Fibroblast of pulmonary artery (primary cell): ENCODE data around the gene TMEM59L.

ENCODE experiments used
- DNase-seq: peaks from one replicate; pipeline ENCODE4 v3.0.0-alpha.2; 2010; ENCODE audit warnings: low read depth
- H3K4me3 ChIP-seq: replicated peaks from 2 replicates; pipeline ENCODE4 v1.5.1; 2011; ENCODE audit warnings: low read depth, mild to moderate bottlenecking, control low read depth, low read length, moderate library complexity
- CTCF ChIP-seq: IDR thresholded peaks from 2 replicates; pipeline ENCODE4 v1.5.1; 2011; ENCODE audit warnings: mild to moderate bottlenecking, control low read depth, low read length, inconsistent platforms; ENCODE audit errors: missing control alignments

The TMEM59L gene

GRCh38 chr19:18612772-18613588 lies at the start of gene TMEM59L:
Gene TMEM59L, plus strand, starts transcription at chr19:18612870. Its CDS starts 89 bp downstream, at chr19:18612959.
- H3K4me3 ChIP-seq, result peak within 1 kb of the TSS; percentile 14
- DNase-seq, result no peak
- TF ChIP-seq CTCF, result no peak

GRCh38 chr19:18566953-18567352 lies 45.7 kb upstream of the TMEM59L start:
- TF ChIP-seq CTCF, result no peak
- H3K4me3 ChIP-seq, result no peak overlapping the region
- DNase-seq, result no peak

- no peak overlapping the region for H3K4me3 ChIP-seq
- DNase-seq, result no peak
- TF ChIP-seq CTCF, result no peak
Measured at GRCh38 chr19:18568367-18568766, 44.3 kb upstream of the TMEM59L start.

GRCh38 chr19:18571564-18572344 lies 40.9 kb upstream of the TMEM59L start, which contains the start of gene UBA52:
Gene UBA52, plus strand, starts transcription at chr19:18571857. Its CDS starts 1,444 bp downstream, at chr19:18573301.
- H3K4me3 ChIP-seq, result peak within 1 kb of the TSS; percentile 99
- no peak for TF ChIP-seq CTCF
- DNase-seq, result peak; percentile 98

GRCh38 chr19:18574691-18575291 lies 37.9 kb upstream of the TMEM59L start:
- DNase-seq, result no peak
- no peak for TF ChIP-seq CTCF
- H3K4me3 ChIP-seq, result no peak overlapping the region

GRCh38 chr19:18576383-18576782 lies 36.3 kb upstream of the TMEM59L start:
- no peak overlapping the region for H3K4me3 ChIP-seq
- TF ChIP-seq CTCF, result no peak
- no peak for DNase-seq
